Stimulated activated naive B cell treated with anti-CD40 and anti-IgM and Interleukin-4, amounts not matched to agents 10 μg/mL and 1 μg/mL and 100 μg/mL, for 72 hours (primary cell): ENCODE measurements around the gene DDX51.

ENCODE experiments used
- ATAC-seq, 2 donors: fragments of 150-1000 bp; cut with Tn5 transposase; replicated peaks; 2 replicates each; pipeline ENCODE4 v1.10.0; 2021; ENCODE audit warnings: moderate library complexity in 1 of 2
- DNase-seq: peaks from one replicate; pipeline ENCODE4 v3.0.0; 2021
- H3K27ac Mint-ChIP-seq: one replicate; pipeline ENCODE4 v1.8.0; 2022; ENCODE audit warnings: mild to moderate bottlenecking, mixed read lengths
- H3K27me3 Mint-ChIP-seq, 2 donors: one replicate each; pipeline ENCODE4 v1.8.0; 2022; ENCODE audit warnings: mixed read lengths in 2 of 2
- H3K36me3 Mint-ChIP-seq, 2 donors: one replicate each; pipeline ENCODE4 v1.8.0; 2022; ENCODE audit warnings: mixed read lengths in 2 of 2, mild to moderate bottlenecking in 1 of 2
- H3K4me1 Mint-ChIP-seq, 2 donors: one replicate each; pipeline ENCODE4 v1.8.0; 2022; ENCODE audit warnings: mixed read lengths in 2 of 2, mild to moderate bottlenecking in 1 of 2
- H3K4me3 Mint-ChIP-seq, 2 donors: one replicate each; pipeline ENCODE4 v1.8.0; 2022; ENCODE audit warnings: mild to moderate bottlenecking in 2 of 2, mixed read lengths in 2 of 2, moderate library complexity in 1 of 2
- H3K9me3 Mint-ChIP-seq, 2 donors: one replicate each; pipeline ENCODE4 v1.8.0; 2022; ENCODE audit warnings: mixed read lengths in 2 of 2, mild to moderate bottlenecking in 1 of 2

DDX51 gene

GRCh38 chr12:132125736-132126135 lies 18.4 kb downstream of the DDX51 start:
- no peak overlapping the region for H3K4me3 Mint-ChIP-seq
- peaks cover 45 to 71% of the 10 kb centered on the region in 2 donors for H3K36me3 Mint-ChIP-seq
- DNase-seq: no peak
- H3K9me3 Mint-ChIP-seq: peaks cover 6 to 9% of the 10 kb centered on the region in 2 donors
- no peak for ATAC-seq
- no peak overlapping the region for H3K27ac Mint-ChIP-seq
- H3K27me3 Mint-ChIP-seq: no peaks in the 10 kb centered on the region
- no peaks in the 10 kb centered on the region for H3K4me1 Mint-ChIP-seq

- Mint-ChIP-seq H3K27ac (no peak overlapping the region), H3K27me3 (no peaks in the 10 kb centered on the region), H3K4me1 (no peaks in the 10 kb centered on the region), H3K9me3 (peaks cover 6 to 9% of the 10 kb centered on the region in 2 donors), H3K36me3 (peaks cover 47 to 69% of the 10 kb centered on the region in 2 donors), H3K4me3 (no peak overlapping the region)
- DNase-seq: no peak
- ATAC-seq: no peak
Observed at GRCh38 chr12:132124766-132125425, 19.2 kb downstream of the DDX51 start.

GRCh38 chr12:132123970-132124765 lies 20.0 kb downstream of the DDX51 start:
- H3K27me3 Mint-ChIP-seq: no peaks in the 10 kb centered on the region
- H3K4me3 Mint-ChIP-seq: no peak overlapping the region
- H3K4me1 Mint-ChIP-seq: no peaks in the 10 kb centered on the region
- DNase-seq: no peak
- H3K36me3 Mint-ChIP-seq: peaks cover 44 to 61% of the 10 kb centered on the region in 2 donors
- H3K9me3 Mint-ChIP-seq: peaks cover 3 to 6% of the 10 kb centered on the region in 2 donors
- no peak for ATAC-seq
- no peak overlapping the region for H3K27ac Mint-ChIP-seq

GRCh38 chr12:132121283-132121682 lies 22.8 kb downstream of the DDX51 start:
- no peaks in the 10 kb centered on the region for H3K4me1 Mint-ChIP-seq

GRCh38 chr12:132118876-132119275 lies 25.2 kb downstream of the DDX51 start:
- no peaks in the 10 kb centered on the region for H3K9me3 Mint-ChIP-seq
- no peak overlapping the region for H3K27ac Mint-ChIP-seq
- no peaks in the 10 kb centered on the region for H3K27me3 Mint-ChIP-seq
- H3K36me3 Mint-ChIP-seq: peaks cover 24 to 39% of the 10 kb centered on the region in 2 donors
- H3K4me1 Mint-ChIP-seq: no peaks in the 10 kb centered on the region
- DNase-seq: no peak
- no peak for ATAC-seq
- H3K4me3 Mint-ChIP-seq: no peak overlapping the region

More at GRCh38 chr12:132121283-132121682, 22.8 kb downstream of the DDX51 start:
- no peak for DNase-seq
- Mint-ChIP-seq H3K9me3 (no peaks in the 10 kb centered on the region), H3K4me3 (no peak overlapping the region), H3K27ac (no peak overlapping the region), H3K27me3 (no peaks in the 10 kb centered on the region), H3K36me3 (peaks cover 30 to 43% of the 10 kb centered on the region in 2 donors)
- no peak for ATAC-seq

- no peak overlapping the region for H3K4me3 Mint-ChIP-seq
- no peak for ATAC-seq
- peaks cover 27 to 39% of the 10 kb centered on the region in 2 donors for H3K36me3 Mint-ChIP-seq
- no peak overlapping the region for H3K27ac Mint-ChIP-seq
- H3K27me3 Mint-ChIP-seq: no peaks in the 10 kb centered on the region
- no peaks in the 10 kb centered on the region for H3K4me1 Mint-ChIP-seq
- DNase-seq: no peak
- no peaks in the 10 kb centered on the region for H3K9me3 Mint-ChIP-seq
Observed at GRCh38 chr12:132117558-132117875, 26.6 kb downstream of the DDX51 start.

GRCh38 chr12:132116709-132117557 lies 27.2 kb downstream of the DDX51 start:
- no peaks in the 10 kb centered on the region for H3K27me3 Mint-ChIP-seq
- H3K4me1 Mint-ChIP-seq: no peaks in the 10 kb centered on the region
- no peak for DNase-seq
- peaks cover 25 to 37% of the 10 kb centered on the region in 2 donors for H3K36me3 Mint-ChIP-seq
- no peak overlapping the region for H3K4me3 Mint-ChIP-seq
- H3K27ac Mint-ChIP-seq: no peak overlapping the region
- H3K9me3 Mint-ChIP-seq: no peaks in the 10 kb centered on the region
- no peak for ATAC-seq

GRCh38 chr12:132115500-132115899 lies 28.6 kb downstream of the DDX51 start:
- Mint-ChIP-seq H3K4me3 (no peak overlapping the region), H3K36me3 (peaks cover 29 to 41% of the 10 kb centered on the region in 2 donors), H3K4me1 (no peaks in the 10 kb centered on the region), H3K27ac (no peak overlapping the region), H3K9me3 (no peaks in the 10 kb centered on the region), H3K27me3 (no peaks in the 10 kb centered on the region)
- DNase-seq (no peak), ATAC-seq (no peak)

- no peak for ATAC-seq
- Mint-ChIP-seq H3K4me3 (no peak overlapping the region), H3K27ac (no peak overlapping the region), H3K36me3 (peaks cover 30 to 42% of the 10 kb centered on the region in 2 donors), H3K27me3 (no peaks in the 10 kb centered on the region), H3K4me1 (no peaks in the 10 kb centered on the region), H3K9me3 (no peaks in the 10 kb centered on the region)
- no peak for DNase-seq
Observed at GRCh38 chr12:132114667-132115066, 29.5 kb downstream of the DDX51 start.

- Mint-ChIP-seq H3K9me3 (no peaks in the 10 kb centered on the region), H3K27ac (no peak overlapping the region), H3K4me3 (no peak overlapping the region), H3K4me1 (no peaks in the 10 kb centered on the region), H3K27me3 (no peaks in the 10 kb centered on the region), H3K36me3 (peaks cover 29 to 47% of the 10 kb centered on the region in 2 donors)
- no peak for DNase-seq
- ATAC-seq: no peak
Observed at GRCh38 chr12:132111654-132112304, 32.3 kb downstream of the DDX51 start.

GRCh38 chr12:132110677-132111076 lies 33.4 kb downstream of the DDX51 start:
- peaks cover 26 to 38% of the 10 kb centered on the region in 2 donors for H3K36me3 Mint-ChIP-seq
- no peak overlapping the region for H3K4me3 Mint-ChIP-seq
- no peaks in the 10 kb centered on the region for H3K27me3 Mint-ChIP-seq
- DNase-seq (no peak), ATAC-seq (no peak)
- no peaks in the 10 kb centered on the region for H3K9me3 Mint-ChIP-seq
- H3K27ac Mint-ChIP-seq: no peak overlapping the region
- H3K4me1 Mint-ChIP-seq: no peaks in the 10 kb centered on the region

- H3K36me3 Mint-ChIP-seq: peaks cover 25 to 37% of the 10 kb centered on the region in 2 donors
- no peak overlapping the region for H3K4me3 Mint-ChIP-seq
Observed at GRCh38 chr12:132109741-132110140, 34.4 kb downstream of the DDX51 start.

GRCh38 chr12:132108211-132108832 lies 35.8 kb downstream of the DDX51 start:
- DNase-seq (no peak), ATAC-seq (no peak)
- H3K9me3 Mint-ChIP-seq: no peaks in the 10 kb centered on the region
- no peaks in the 10 kb centered on the region for H3K27me3 Mint-ChIP-seq
- peaks cover 22 to 32% of the 10 kb centered on the region in 2 donors for H3K36me3 Mint-ChIP-seq
- H3K4me3 Mint-ChIP-seq: no peak overlapping the region
- H3K27ac Mint-ChIP-seq: no peak overlapping the region
- H3K4me1 Mint-ChIP-seq: no peaks in the 10 kb centered on the region

More at GRCh38 chr12:132109741-132110140, 34.4 kb downstream of the DDX51 start:
- ATAC-seq: no peak
- no peaks in the 10 kb centered on the region for H3K9me3 Mint-ChIP-seq
- H3K27ac Mint-ChIP-seq: no peak overlapping the region
- no peaks in the 10 kb centered on the region for H3K4me1 Mint-ChIP-seq
- no peak for DNase-seq
- no peaks in the 10 kb centered on the region for H3K27me3 Mint-ChIP-seq

- Mint-ChIP-seq H3K9me3 (no peaks in the 10 kb centered on the region), H3K27me3 (no peaks in the 10 kb centered on the region), H3K27ac (no peak overlapping the region), H3K4me3 (no peak overlapping the region), H3K36me3 (peaks cover 19 to 29% of the 10 kb centered on the region in 2 donors), H3K4me1 (no peaks in the 10 kb centered on the region)
- ATAC-seq: no peak
- DNase-seq: no peak
Observed at GRCh38 chr12:132106921-132107320, 37.2 kb downstream of the DDX51 start.
